Glomerular endothelial cell (primary cell): ENCODE results near the gene PRPF38A. TPM values are rescaled to one million over a fixed set of nuclear protein-coding genes. Genes with fewer than 3 reads are reported as not detected.
"Not testable (repeated sequence)": the region's sequence is repeated elsewhere in the genome, so short reads cannot be mapped to it uniquely, and the experiment has no call there.

Experiments used
- DNase-seq: peaks from one replicate; pipeline ENCODE4 v3.0.0-alpha.2; 2011; ENCODE audit warnings: low read depth, low spot score; ENCODE audit errors: extremely low read depth
- total RNA-seq: library from RNA; depleted of rRNA; stranded (reverse); fragments of >200 nt; gene quantifications from 2 replicates; pipeline ENCODE4 v1.2.3, GENCODE V29; 2015

PRPF38A gene
- 12.1 and 13.5 TPM in 2 replicates for total RNA-seq

DNA sequence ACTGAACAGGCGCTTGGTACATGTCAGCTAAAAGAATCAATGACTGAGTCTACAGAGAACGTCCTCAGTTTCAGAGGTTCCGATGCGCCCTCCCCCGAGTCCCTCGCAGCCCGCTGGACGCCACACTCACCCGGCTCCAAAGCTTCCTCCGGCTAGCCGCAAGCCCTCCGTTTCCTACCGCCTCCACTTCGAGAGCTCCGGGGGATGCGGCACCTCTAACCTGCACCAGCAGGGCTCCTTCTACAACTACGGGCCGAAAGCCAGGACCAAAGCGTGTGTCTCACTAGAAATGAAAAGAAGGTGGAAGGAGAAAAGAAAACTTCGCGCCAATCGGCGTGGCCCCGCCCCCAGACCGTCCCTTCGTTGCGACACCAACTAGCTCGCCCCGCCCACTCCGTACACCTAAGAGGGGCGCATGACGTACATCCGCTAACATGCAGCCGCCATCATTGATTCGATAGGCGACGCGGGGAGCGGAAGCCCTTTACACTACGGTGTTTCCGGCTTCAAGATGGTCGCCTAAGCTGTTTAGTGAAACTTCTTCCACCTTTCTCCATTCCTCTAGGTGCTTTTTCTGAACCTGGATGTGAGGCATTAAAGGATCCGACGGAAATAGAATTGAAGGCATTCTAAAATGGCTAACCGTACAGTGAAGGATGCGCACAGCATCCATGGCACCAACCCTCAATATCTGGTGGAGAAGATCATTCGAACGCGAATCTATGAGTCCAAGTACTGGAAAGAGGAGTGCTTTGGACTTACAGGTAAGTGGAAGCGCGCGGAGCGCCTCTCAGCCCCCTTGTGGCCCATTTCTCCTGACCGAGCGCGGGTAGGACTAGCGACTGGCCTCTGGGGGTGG lies at the start of gene PRPF38A, which contains the start of gene ORC1:
PRPF38A (plus strand) TSS at position 487 of the 859 bp plus-strand sequence; CDS start at position 635, 148 bp downstream.
ORC1 (minus strand) TSS at position 308 of the 859 bp plus-strand sequence. CDS start 2,200 bp downstream, outside the sequence.
- DNase-seq = peak; percentile 74

DNA sequence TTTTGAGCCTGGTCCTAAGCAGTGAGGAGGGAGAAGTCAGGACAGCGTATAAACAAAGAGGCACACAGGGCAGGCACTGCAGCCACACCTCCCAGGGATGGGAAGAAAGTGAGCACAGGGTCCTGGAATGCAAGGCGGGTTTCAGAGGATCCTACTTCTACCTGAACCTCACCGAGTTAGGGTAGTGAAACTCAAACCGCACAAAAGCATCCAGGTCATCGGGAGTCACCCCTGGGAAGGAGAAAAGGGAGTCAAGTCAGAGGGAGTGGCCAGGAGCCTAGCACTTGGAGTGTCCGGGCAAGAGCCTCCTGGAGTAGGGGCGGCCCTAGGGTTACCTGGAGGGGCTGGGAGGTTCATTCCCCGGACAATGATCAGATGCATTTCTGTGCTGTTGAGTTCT lies 49.0 kb upstream of the PRPF38A start:
- DNase-seq = no peak

GRCh38 chr1:52355847-52356505 lies 48.4 kb upstream of the PRPF38A start:
- no peak for DNase-seq

GRCh38 chr1:52356818-52357355 lies 47.5 kb upstream of the PRPF38A start:
- no peak for DNase-seq

- DNase-seq = no peak
These were observed 47.0 kb upstream of the PRPF38A start for GRCh38 chr1:52357397-52357796.

DNA sequence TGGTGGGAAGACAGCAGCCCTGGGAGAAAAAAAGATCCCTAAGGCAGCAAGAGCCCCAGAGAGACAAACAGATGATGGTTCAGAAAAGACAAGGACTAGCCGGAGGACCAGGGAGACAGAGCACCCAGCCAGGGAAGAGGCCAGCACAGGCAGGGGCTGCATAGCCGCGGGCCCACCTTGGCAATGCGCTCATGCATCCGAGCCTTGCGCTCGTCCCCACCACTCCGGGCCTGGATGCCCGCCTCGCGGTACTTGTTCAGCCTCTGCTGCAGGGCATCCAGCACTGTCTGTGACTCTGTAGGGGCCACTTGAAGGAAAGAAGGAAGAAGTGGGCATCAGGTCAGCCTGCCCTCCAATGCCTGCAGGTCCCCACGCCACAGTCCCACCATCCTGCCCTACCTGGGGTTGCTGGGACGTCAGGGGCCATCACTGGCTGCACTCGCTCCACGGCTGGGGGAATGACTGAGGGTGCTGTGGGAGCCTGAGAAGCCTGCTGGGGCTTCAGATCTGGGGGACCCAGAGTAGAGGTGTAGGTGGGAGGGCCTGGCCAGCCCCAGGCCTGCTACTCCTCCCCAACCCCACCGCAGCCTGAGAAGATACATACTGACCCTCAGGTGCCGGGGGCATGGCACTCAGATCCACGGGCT lies 45.4 kb upstream of the PRPF38A start:
- no peak for DNase-seq

DNA sequence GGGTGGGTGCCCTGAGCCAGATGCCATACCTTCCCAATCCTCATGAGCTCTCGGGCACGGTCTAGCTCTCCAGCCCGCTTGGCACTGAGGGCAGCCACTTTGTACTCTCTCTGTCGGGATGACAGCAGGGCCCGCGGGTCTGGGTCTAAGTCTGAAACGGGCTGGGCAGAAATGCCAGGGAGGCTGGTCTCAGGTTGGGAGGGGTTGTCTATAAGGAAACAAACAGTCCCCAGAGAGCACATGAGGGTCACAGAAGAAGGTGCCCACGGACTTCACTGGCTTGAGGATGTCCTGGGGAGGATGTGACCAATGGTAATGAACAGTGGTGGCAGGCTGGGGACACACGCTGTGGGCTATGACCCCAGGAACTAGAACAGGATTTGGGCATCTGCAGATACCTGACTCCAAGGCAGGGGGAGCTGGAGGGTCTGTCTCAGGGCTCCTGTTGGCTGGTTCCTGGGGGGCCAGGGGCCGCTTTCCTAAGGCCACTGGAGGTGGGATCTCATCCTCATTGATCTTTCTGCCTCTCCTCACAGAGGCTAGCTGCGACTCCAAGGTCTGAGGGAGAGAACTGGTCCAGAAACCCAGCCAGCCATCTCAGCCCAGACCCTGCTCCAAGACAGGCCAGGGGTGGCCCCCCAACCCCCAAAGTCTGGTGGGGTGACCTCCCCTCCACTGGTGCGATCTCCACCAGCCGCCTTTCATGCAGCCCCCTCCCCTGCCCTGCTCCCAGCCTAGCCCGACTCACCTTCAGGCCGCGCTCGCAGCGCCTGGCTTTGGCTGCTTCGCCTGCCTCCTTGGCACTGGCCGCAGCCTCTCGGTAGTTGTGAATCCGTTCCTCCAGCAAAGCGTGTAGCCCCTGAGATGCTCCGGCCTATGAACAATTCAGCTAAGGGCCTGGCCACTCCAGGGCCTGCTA lies 44.5 kb upstream of the PRPF38A start:
- DNase-seq = no peak

GRCh38 chr1:52360595-52360968 lies 43.8 kb upstream of the PRPF38A start:
- no peak for DNase-seq

DNA sequence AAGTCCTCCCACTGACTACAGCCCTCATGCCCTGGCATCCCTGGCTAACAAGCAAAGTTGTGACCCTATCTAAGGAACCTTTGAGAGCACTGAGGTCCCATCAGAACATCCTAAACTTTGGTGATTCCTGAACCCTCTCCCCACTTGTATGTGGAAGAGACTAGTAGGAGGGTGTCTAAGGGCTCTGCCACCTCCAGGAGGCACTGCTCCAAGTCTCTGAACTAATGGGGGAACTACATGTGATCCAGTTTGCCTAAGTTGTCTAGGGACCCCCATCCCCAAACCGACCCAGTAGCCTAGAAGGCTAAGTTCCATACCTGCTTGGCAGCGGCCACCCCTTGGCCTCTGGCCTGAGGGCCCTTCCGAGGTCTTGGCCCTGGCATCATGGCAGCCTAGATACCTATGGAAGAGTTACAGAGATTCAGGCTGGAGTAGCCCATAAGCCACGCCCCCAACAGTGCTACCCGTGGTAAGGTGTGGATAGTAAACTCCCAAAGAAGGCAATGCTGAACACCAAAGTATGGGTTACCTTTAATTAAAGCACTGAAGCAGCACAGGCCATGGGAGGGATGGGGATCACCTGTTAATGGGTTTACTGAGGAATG lies 40.1 kb upstream of the PRPF38A start:
- DNase-seq = no peak

GRCh38 chr1:52365071-52365745 lies 39.2 kb upstream of the PRPF38A start:
- DNase-seq = no peak

- DNase-seq = peak; percentile 50
These were observed 38.5 kb upstream of the PRPF38A start, which contains the start of gene CC2D1B for GRCh38 chr1:52365746-52366516. CC2D1B (minus strand) TSS chr1:52366205; CDS start chr1:52364620, 1,585 bp downstream.

DNA sequence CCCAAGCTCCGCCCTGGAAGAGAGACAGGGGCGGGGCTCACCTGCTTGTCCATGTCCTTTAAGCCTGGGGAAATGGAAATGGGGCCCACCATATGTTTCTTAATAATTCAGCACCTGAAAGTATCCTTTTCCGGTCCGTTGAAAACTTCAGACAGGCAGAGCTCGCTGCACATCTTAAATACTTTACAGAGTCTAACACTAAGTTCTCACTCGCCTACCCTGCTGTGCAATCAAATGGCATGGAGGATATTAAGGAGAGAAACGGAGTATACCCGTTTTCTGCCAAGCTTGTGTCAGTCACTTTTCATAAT lies 37.9 kb upstream of the PRPF38A start:
- no peak for DNase-seq

- no peak for DNase-seq
These were observed 37.1 kb upstream of the PRPF38A start for GRCh38 chr1:52367272-52367671.

DNA sequence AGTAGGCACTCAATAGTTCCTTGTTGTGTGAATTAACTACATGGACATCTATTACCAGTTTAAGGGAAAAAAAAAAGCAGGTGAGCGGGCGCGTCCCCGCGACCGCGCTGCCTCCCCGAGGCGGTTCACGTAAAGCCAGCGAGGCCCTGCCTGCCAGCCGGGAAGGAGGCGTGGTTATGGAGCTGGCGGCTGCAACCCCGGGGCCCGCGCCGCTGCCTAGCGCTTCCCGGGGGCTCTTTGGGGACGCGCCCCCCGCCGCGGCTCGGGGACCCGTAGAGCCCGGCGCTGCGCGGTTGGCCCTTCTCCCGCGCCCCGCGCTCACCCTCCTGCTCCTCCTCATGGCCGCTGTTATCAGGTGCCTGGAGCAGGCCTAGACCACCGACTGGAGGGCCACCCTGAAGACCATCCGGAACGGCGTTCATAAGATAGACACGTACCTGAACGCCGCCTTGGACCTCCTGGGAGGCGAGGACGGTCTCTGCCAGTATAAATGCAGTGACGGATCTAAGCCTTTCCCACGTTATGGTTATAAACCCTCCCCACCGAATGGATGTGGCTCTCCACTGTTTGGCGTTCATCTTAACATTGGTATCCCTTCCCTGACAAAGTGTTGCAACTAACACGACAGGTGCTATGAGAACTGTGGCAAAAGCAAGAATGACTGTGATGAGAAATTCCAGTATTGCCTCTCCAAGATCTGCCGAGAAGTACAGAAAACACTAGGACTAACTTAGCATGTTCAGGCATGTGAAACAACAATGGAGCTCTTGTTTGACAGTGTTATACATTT lies 35.8 kb upstream of the PRPF38A start:
- DNase-seq = no peak

DNA sequence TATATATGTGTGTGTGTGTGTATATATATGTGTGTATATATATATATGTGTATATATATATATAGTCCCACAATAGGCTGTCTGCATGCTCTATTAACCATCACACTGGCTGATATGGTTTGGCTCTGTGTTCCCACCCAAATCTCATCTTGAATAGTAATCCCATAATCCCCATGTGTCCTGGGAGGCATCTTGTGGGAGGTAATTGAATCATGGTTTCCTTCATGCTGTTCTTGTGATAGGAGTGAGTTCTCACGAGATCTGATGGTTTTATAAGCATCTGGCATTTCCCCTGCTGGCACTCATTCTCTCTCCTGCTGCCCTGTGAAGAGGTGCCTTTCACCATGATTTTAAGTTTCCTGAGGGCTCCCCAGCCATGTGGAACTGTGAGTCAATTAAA lies 34.6 kb upstream of the PRPF38A start:
- not testable (repeated sequence) for DNase-seq

GRCh38 chr1:52385376-52385775 lies 19.0 kb upstream of the PRPF38A start:
- DNase-seq = no peak

GRCh38 chr1:52386458-52386857 lies 17.9 kb upstream of the PRPF38A start:
- DNase-seq = no peak

GRCh38 chr1:52393174-52393573 lies 11.2 kb upstream of the PRPF38A start:
- DNase-seq = no peak
